Testis (tissue), 3 donors: ENCODE results near the gene CLSTN1. TPM values are rescaled to one million over a fixed set of nuclear protein-coding genes. Genes with fewer than 3 reads are reported as not detected.
"Not testable (repeated sequence)": the region's sequence is repeated elsewhere in the genome, so short reads cannot be mapped to it uniquely, and the experiment has no call there.

Experiments used
- DNase-seq: peaks from one replicate; pipeline ENCODE4 v3.0.0-alpha.2; 2019
- H3K27ac ChIP-seq, 2 donors: fragments of 200-600 bp; sonication (generic); one replicate each; pipeline ENCODE4 v1.5.1; 2019
- H3K27me3 ChIP-seq: fragments of 200-600 bp; sonication (generic); one replicate; pipeline ENCODE4 v1.5.1; 2019
- H3K36me3 ChIP-seq: fragments of 200-600 bp; sonication (generic); one replicate; pipeline ENCODE4 v1.5.1; 2017; ENCODE audit warnings: low read depth; ENCODE audit errors: missing control alignments
- H3K4me1 ChIP-seq: fragments of 200-600 bp; sonication (generic); one replicate; pipeline ENCODE4 v1.5.1; 2019
- H3K4me3 ChIP-seq, 2 donors: fragments of 200-600 bp; sonication (generic); one replicate each; pipeline ENCODE4 v1.5.1; 2017 to 2019
- H3K9me3 ChIP-seq: fragments of 200-600 bp; sonication (generic); one replicate; pipeline ENCODE4 v1.5.1; 2017
- CTCF ChIP-seq, 3 experiments: fragments of 450-650 bp in 2 of 3; fragments of 200-600 bp in 1 of 3; sonication (generic) in 1 of 3; IDR thresholded peaks; one replicate each; pipeline ENCODE4 v1.5.1; 2016 to 2019; ENCODE audit warnings: antibody characterized with exemption in 3 of 3, mild to moderate bottlenecking in 2 of 3, moderate library complexity in 1 of 3
- POLR2A ChIP-seq: fragments of 450-650 bp; IDR thresholded peaks from one replicate; pipeline ENCODE4 v1.6.1; 2017; ENCODE audit warnings: antibody characterized with exemption, mild to moderate bottlenecking, moderate library complexity
- WGBS, 2 donors: methylation state at CpG; one replicate each; pipeline ENCODE4 v1.1.5; 2018; 5-methylcytosine and 5-hydroxymethylcytosine counted together
- intact Hi-C: fragments of 100-400 bp; cut with DNase I; formaldehyde crosslinking; loops from one replicate; pipeline ENCODE4 v1.15.1; 2023; ENCODE audit warnings: low total_unique reads
- polyA plus RNA-seq: library from polyadenylated mRNA; stranded (reverse); fragments of 350-450 nt; fragmentation: Illumina TruSeq; extraction: RNeasy Lipid Tissue Mini Kit (QIAGEN cat#74804); gene quantifications from one replicate; pipeline ENCODE4 v1.2.3, GENCODE V29; 2014; ENCODE audit warnings: low read depth, low replicate concordance; ENCODE audit not compliant: insufficient read depth
- total RNA-seq, 2 donors: library from RNA; depleted of rRNA; stranded (reverse); fragments of >200 nt; gene quantifications; one replicate each; pipeline ENCODE4 v1.2.3, GENCODE V29; 2016

CLSTN1 gene
- total and polyA plus RNA-seq, 3 donors from 2014 or later = 52.6 to 70.2 (median 60.4) TPM

GRCh38 chr1:9751971-9752370 lies 71.8 kb downstream of the CLSTN1 start:
- intact Hi-C loops = no loop called here
- Histone ChIP-seq H3K4me3 (no peak overlapping the region), H3K27me3 (no peaks in the 10 kb centered on the region), H3K9me3 (no peaks in the 10 kb centered on the region), H3K27ac (no peak overlapping the region), H3K36me3 (no peaks in the 10 kb centered on the region), H3K4me1 (no peaks in the 10 kb centered on the region)
- no peak for DNase-seq
- TF ChIP-seq POLR2A (no peak), CTCF (IDR thresholded peaks at IDR 0.05) (no peak)
- 46 to 60% methylated on average over 3 of the region's 3 CpGs for WGBS, 2 donors

- H3K9me3 ChIP-seq = no peaks in the 10 kb centered on the region
- H3K4me3 ChIP-seq = no peak overlapping the region
- no peaks in the 10 kb centered on the region for H3K4me1 ChIP-seq
- WGBS, 2 donors = 98% methylated on average over 12 to 14 of the region's 14 CpGs
- H3K36me3 ChIP-seq = no peaks in the 10 kb centered on the region
- DNase-seq = no peak
- H3K27ac ChIP-seq = no peak overlapping the region
- no peaks in the 10 kb centered on the region for H3K27me3 ChIP-seq
- intact Hi-C loops = no loop called here
- TF ChIP-seq CTCF (IDR thresholded peaks at IDR 0.05) (no peak), POLR2A (no peak)
These were observed 74.4 kb downstream of the CLSTN1 start for GRCh38 chr1:9749361-9749760.

- not testable (repeated sequence) for H3K36me3 ChIP-seq, H3K4me3 ChIP-seq
These were observed 75.4 kb downstream of the CLSTN1 start for GRCh38 chr1:9748391-9748790.

GRCh38 chr1:9746651-9747050 lies 77.1 kb downstream of the CLSTN1 start:
- Histone ChIP-seq H3K27me3 (no peaks in the 10 kb centered on the region), H3K9me3 (no peaks in the 10 kb centered on the region), H3K27ac (no peak overlapping the region), H3K4me3 (no peak overlapping the region), H3K36me3 (no peaks in the 10 kb centered on the region), H3K4me1 (no peaks in the 10 kb centered on the region)
- intact Hi-C loops = no loop called here
- DNase-seq = no peak
- WGBS, 2 donors = 87 to 89% methylated on average over 7 of the region's 7 CpGs
- TF ChIP-seq POLR2A (no peak), CTCF (IDR thresholded peaks at IDR 0.05) (no peak)

More at GRCh38 chr1:9748391-9748790, 75.4 kb downstream of the CLSTN1 start:
- intact Hi-C loops, H3K27ac ChIP-seq, DNase-seq, H3K27me3 ChIP-seq, H3K4me1 ChIP-seq, H3K9me3 ChIP-seq: not testable (repeated sequence)
- WGBS, 2 donors = 92% methylated on average over 9 of the region's 9 CpGs

- Histone ChIP-seq H3K4me3 (no peak overlapping the region), H3K27ac (no peak overlapping the region), H3K36me3 (no peaks in the 10 kb centered on the region), H3K9me3 (no peaks in the 10 kb centered on the region), H3K27me3 (no peaks in the 10 kb centered on the region), H3K4me1 (no peaks in the 10 kb centered on the region)
- DNase-seq = no peak
- no peak for TF ChIP-seq CTCF (IDR thresholded peaks at IDR 0.05)
- no peak for TF ChIP-seq POLR2A
- intact Hi-C loops = no loop called here
- WGBS, 2 donors = 89 to 98% methylated on average over 3 of the region's 3 CpGs
These were observed 77.6 kb downstream of the CLSTN1 start for GRCh38 chr1:9746211-9746610.
